SK-N-SH (cell line): ENCODE results near the gene BBX. TPM values are rescaled to one million over a fixed set of nuclear protein-coding genes. Genes with fewer than 3 reads are reported as not detected.

Source experiments
- CTCF ChIA-PET: fragments of 300-600, 350-600 bp; formaldehyde crosslinking; extraction: SDS; loops from one replicate; lab custom pipeline; 2021; lab: Yijun Ruan, JAX
- POLR2A ChIA-PET: fragments of 350-600 bp; sonication (Branson Sonifier 250); formaldehyde crosslinking; extraction: SDS; loops from one replicate; lab custom pipeline; 2020; ENCODE audit warnings: antibody characterized with exemption, inconsistent platforms; lab: Yijun Ruan, JAX
- DNase-seq: peaks from one replicate; pipeline ENCODE4 v3.0.0; 2012
- H2AFZ ChIP-seq: fragments of 200-600 bp; sonication (generic); 2 replicates; pipeline ENCODE4 v1.8.1; 2016; ENCODE audit warnings: antibody characterized with exemption, mild to moderate bottlenecking, low read depth
- H3F3A ChIP-seq: fragments of 200-600 bp; sonication (generic); replicated peaks from 2 replicates; pipeline ENCODE3; 2016; ENCODE audit warnings: antibody characterized with exemption, mild to moderate bottlenecking; ENCODE audit not compliant: insufficient read depth
- H3K27ac ChIP-seq, 2 experiments: fragments of 200-500 bp in 1 of 2; fragments of 200-600 bp in 1 of 2; sonication (Bioruptor generic) in 1 of 2; sonication (generic), shearing (Covaris generic) in 1 of 2; 2 replicates each; pipeline versions ENCODE4 v1.5.1 to v1.6.1; 2014 to 2016; ENCODE audit warnings: low read depth in 2 of 2, inconsistent platforms in 1 of 2, low read length in 1 of 2, mild to moderate bottlenecking in 1 of 2, mixed read lengths in 1 of 2
- H3K27me3 ChIP-seq: fragments of 200-600 bp; sonication (generic), shearing (Covaris generic); 2 replicates; pipeline ENCODE4 v1.6.1; 2016; ENCODE audit warnings: mixed run types; ENCODE audit not compliant: insufficient read depth
- H3K36me3 ChIP-seq, 2 experiments: fragments of 200-500 bp in 1 of 2; fragments of 200-600 bp in 1 of 2; sonication (Bioruptor generic) in 1 of 2; sonication (generic) in 1 of 2; replicated peaks in 1 of 2; 2 replicates each; pipeline versions ENCODE3 to v1.5.1; 2014 to 2016; ENCODE audit warnings: low read length in 1 of 2, mild to moderate bottlenecking in 1 of 2; ENCODE audit not compliant: insufficient read depth in 2 of 2, control insufficient read depth in 1 of 2
- H3K4me1 ChIP-seq, 2 experiments: fragments of 200-500 bp in 1 of 2; fragments of 200-600 bp in 1 of 2; sonication (Bioruptor generic) in 1 of 2; sonication (generic), shearing (Covaris generic) in 1 of 2; 2 replicates each; pipeline versions ENCODE4 v1.5.1 to v1.6.1; 2014 to 2016; ENCODE audit warnings: low read depth in 1 of 2, low read length in 1 of 2, mixed run types in 1 of 2; ENCODE audit not compliant: insufficient read depth in 2 of 2, control insufficient read depth in 1 of 2
- H3K4me2 ChIP-seq: fragments of 200-600 bp; sonication (generic), shearing (Covaris generic); 2 replicates; pipeline ENCODE4 v1.6.1; 2017; ENCODE audit warnings: mixed run types
- H3K4me3 ChIP-seq, 2 experiments: fragments of 200-500 bp in 1 of 2; fragments of 200-600 bp in 1 of 2; sonication (Bioruptor generic) in 1 of 2; sonication (generic), shearing (Covaris generic) in 1 of 2; 2 replicates each; pipeline versions ENCODE4 v1.5.1 to v1.8.1; 2014 to 2016; ENCODE audit warnings: low read depth in 2 of 2, inconsistent platforms in 1 of 2, low read length in 1 of 2, mild to moderate bottlenecking in 1 of 2, mixed read lengths in 1 of 2, moderate library complexity in 1 of 2
- H3K79me2 ChIP-seq: fragments of 200-600 bp; sonication (generic); 2 replicates; pipeline ENCODE4 v1.8.1; 2017; ENCODE audit warnings: mild to moderate bottlenecking; ENCODE audit not compliant: insufficient read depth
- H3K9ac ChIP-seq: fragments of 200-600 bp; sonication (generic); 2 replicates; pipeline ENCODE4 v1.6.1; 2017; ENCODE audit warnings: mixed run types
- H3K9me2 ChIP-seq: fragments of 200-600 bp; sonication (generic); 2 replicates; pipeline ENCODE4 v1.6.1; 2017; ENCODE audit warnings: mixed run types
- H3K9me3 ChIP-seq: fragments of 200-600 bp; sonication (generic); 2 replicates; pipeline ENCODE4 v1.6.1; 2017; ENCODE audit warnings: mixed run types, mild to moderate bottlenecking, moderate library complexity
- H4K20me1 ChIP-seq: fragments of 200-600 bp; sonication (generic); 2 replicates; pipeline ENCODE4 v1.6.1; 2017; ENCODE audit warnings: mild to moderate bottlenecking, mixed run types; ENCODE audit not compliant: insufficient read depth
- NFIC ChIP-seq: IDR thresholded peaks from 2 replicates; pipeline ENCODE4 v1.4.0; 2012; ENCODE audit warnings: borderline replicate concordance
- RCOR1 ChIP-seq: fragments of 150-350 bp; IDR thresholded peaks from 2 replicates; pipeline ENCODE4 v1.6.1; 2017; ENCODE audit warnings: antibody characterized with exemption, low read length
- TAF1 ChIP-seq: IDR thresholded peaks from 2 replicates; pipeline ENCODE4 v1.6.1; 2012; ENCODE audit warnings: low read depth, mild to moderate bottlenecking, low read length, moderate library complexity, borderline replicate concordance
- TEAD4 ChIP-seq: IDR thresholded peaks from 2 replicates; pipeline ENCODE4 v1.4.0; 2012; ENCODE audit warnings: mild to moderate bottlenecking, borderline replicate concordance; ENCODE audit not compliant: insufficient read depth
- YY1 ChIP-seq: IDR thresholded peaks from 2 replicates; pipeline ENCODE4 v1.4.0; 2012; ENCODE audit warnings: low read depth, mild to moderate bottlenecking
- WGBS: methylation state at CpG from one replicate; pipeline ENCODE4 v1.1.6; 2017; ENCODE audit warnings: low lambda C conversion rate; 5-methylcytosine and 5-hydroxymethylcytosine counted together
- polyA plus RNA-seq, 3 experiments: library from polyadenylated mRNA; depleted of rRNA; stranded (reverse); fragments of >200 nt; gene quantifications; 2 replicates each; pipeline ENCODE4 v1.2.3, GENCODE V29; 2012
- TF ChIP-seq, protein P1 (sequence below): fragments of 150-350 bp; IDR thresholded peaks from 2 replicates; pipeline ENCODE4 v1.6.1; 2017; ENCODE audit warnings: antibody characterized with exemption, low read length, low read depth, borderline replicate concordance
- TF ChIP-seq, protein P2 (sequence below): fragments of 150-350 bp; IDR thresholded peaks from 2 replicates; pipeline ENCODE4 v1.6.1; 2016; ENCODE audit warnings: mild to moderate bottlenecking, low read depth, low read length
- TF ChIP-seq, protein P3 (sequence below): IDR thresholded peaks from 2 replicates; pipeline ENCODE4 v1.4.0; 2012; ENCODE audit warnings: low read depth

The BBX gene
- polyA plus RNA-seq, 1 of the 3 experiments (the other 2 are of a cell fraction): 14.2 TPM

DNA sequence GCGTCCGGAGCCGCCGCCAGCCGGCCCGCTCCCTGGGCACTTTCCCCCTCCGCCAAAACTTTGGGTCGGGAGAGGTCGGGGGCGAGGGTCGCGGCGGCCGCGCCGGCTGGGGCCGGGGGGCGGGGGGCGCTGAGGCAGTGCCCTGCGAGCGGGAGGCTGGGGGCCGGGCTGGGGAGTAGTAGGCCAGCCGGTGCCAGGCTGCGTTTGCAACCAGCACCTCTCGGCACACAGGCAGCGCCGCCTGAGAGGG, 452 bp downstream of the BBX start:
- Histone ChIP-seq H3K9ac (peak overlapping the region; percentile 85), H3K9me2 (no peaks in the 10 kb centered on the region), H3K79me2 (peaks cover 28% of the 10 kb centered on the region), H3K27ac (peak overlapping the region; percentile 86 to 92), H3K9me3 (no peaks in the 10 kb centered on the region), H3K4me1 (peaks cover 6 to 9% of the 10 kb centered on the region in 2 experiments; a peak in 3 of 4 replicates), H3F3A (peaks cover 9% of the 10 kb centered on the region), H2AFZ (peak overlapping the region; percentile 96), H3K36me3 (peaks cover 9 to 15% of the 10 kb centered on the region in 2 experiments), H3K4me3 (peak overlapping the region; percentile 78 to 89), H3K27me3 (no peaks in the 10 kb centered on the region), H4K20me1 (no peaks in the 10 kb centered on the region), H3K4me2 (peak overlapping the region; percentile 97)
- CTCF ChIA-PET: no interaction called here
- POLR2A ChIA-PET: interaction anchor here (1.0 kb wide), 1 partner anchor 91 kb away, joined by 5 read pairs; no protein-coding TSS in a partner anchor
- peak; percentile 77 for DNase-seq
- 0% methylated on average over 4 of the region's 27 CpGs for WGBS
- TF ChIP-seq, protein P1, sequence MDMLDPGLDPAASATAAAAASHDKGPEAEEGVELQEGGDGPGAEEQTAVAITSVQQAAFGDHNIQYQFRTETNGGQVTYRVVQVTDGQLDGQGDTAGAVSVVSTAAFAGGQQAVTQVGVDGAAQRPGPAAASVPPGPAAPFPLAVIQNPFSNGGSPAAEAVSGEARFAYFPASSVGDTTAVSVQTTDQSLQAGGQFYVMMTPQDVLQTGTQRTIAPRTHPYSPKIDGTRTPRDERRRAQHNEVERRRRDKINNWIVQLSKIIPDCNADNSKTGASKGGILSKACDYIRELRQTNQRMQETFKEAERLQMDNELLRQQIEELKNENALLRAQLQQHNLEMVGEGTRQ: no peak
- no peak for TF ChIP-seq RCOR1
- TF ChIP-seq, protein P2, sequence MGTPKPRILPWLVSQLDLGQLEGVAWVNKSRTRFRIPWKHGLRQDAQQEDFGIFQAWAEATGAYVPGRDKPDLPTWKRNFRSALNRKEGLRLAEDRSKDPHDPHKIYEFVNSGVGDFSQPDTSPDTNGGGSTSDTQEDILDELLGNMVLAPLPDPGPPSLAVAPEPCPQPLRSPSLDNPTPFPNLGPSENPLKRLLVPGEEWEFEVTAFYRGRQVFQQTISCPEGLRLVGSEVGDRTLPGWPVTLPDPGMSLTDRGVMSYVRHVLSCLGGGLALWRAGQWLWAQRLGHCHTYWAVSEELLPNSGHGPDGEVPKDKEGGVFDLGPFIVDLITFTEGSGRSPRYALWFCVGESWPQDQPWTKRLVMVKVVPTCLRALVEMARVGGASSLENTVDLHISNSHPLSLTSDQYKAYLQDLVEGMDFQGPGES: no peak

- no peaks in the 10 kb centered on the region for H3K9me2 ChIP-seq
- peak overlapping the region; percentile 96 for H2AFZ ChIP-seq
- peaks cover 9% of the 10 kb centered on the region for H3F3A ChIP-seq
- H3K27me3 ChIP-seq: no peaks in the 10 kb centered on the region
- peak overlapping the region; percentile 97 for H3K4me2 ChIP-seq
- no peaks in the 10 kb centered on the region for H4K20me1 ChIP-seq
- H3K27ac ChIP-seq: peak overlapping the region; percentile 86 to 92
- DNase-seq: peak; percentile 40
- H3K36me3 ChIP-seq: peaks cover 9 to 18% of the 10 kb centered on the region in 2 experiments
- H3K79me2 ChIP-seq: peaks cover 32% of the 10 kb centered on the region
- TF ChIP-seq YY1 (0 out of 2 replicates have a peak, but pooled peaks have one; percentile 15), TEAD4 (no peak), TAF1 (peak; percentile 12; the same call in 1 of the 2 replicates), NFIC (no peak)
- TF ChIP-seq, protein P3, sequence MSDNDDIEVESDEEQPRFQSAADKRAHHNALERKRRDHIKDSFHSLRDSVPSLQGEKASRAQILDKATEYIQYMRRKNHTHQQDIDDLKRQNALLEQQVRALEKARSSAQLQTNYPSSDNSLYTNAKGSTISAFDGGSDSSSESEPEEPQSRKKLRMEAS: peak; percentile 33; the same call in 1 of the 2 replicates
- POLR2A ChIA-PET: interaction anchor here (2.1 kb wide), 1 partner anchor 92 kb away, joined by 18 read pairs; no protein-coding TSS in a partner anchor
- peak overlapping the region; percentile 85 for H3K9ac ChIP-seq
- H3K4me1 ChIP-seq: peaks cover 6 to 9% of the 10 kb centered on the region in 2 experiments; a peak in 3 of 4 replicates
- H3K9me3 ChIP-seq: no peaks in the 10 kb centered on the region
- H3K4me3 ChIP-seq: peak overlapping the region; percentile 78 to 89
- 1% methylated on average over 24 of the region's 40 CpGs for WGBS
- CTCF ChIA-PET: interaction anchor here (0.8 to 1.4 kb wide), 2 partner anchors 50 to 92 kb away, joined by 4 read pairs; no protein-coding TSS in a partner anchor
Measured at GRCh38 chr3:107523539-107524325, 970 bp downstream of the BBX start.
